Epithelial cell of esophagus (primary cell): ENCODE data around the gene RHOXF2.
"Not testable (repeated sequence)": the region's sequence is repeated elsewhere in the genome, so short reads cannot be mapped to it uniquely, and the experiment has no call there.

Experiments used
- DNase-seq: peaks from one replicate; pipeline ENCODE4 v3.0.0; 2010; ENCODE audit warnings: low read depth
- H3K4me3 ChIP-seq: 2 replicates; pipeline ENCODE4 v1.5.1; 2011; ENCODE audit warnings: mild to moderate bottlenecking, low read length, control low read depth
- TF ChIP-seq, protein P1 (sequence below): IDR thresholded peaks from 2 replicates; pipeline ENCODE4 v1.5.1; 2011; ENCODE audit warnings: low read depth, mild to moderate bottlenecking, low read length, control low read depth, inconsistent platforms; ENCODE audit not compliant: insufficient read depth; ENCODE audit errors: missing control alignments

RHOXF2 gene

DNA sequence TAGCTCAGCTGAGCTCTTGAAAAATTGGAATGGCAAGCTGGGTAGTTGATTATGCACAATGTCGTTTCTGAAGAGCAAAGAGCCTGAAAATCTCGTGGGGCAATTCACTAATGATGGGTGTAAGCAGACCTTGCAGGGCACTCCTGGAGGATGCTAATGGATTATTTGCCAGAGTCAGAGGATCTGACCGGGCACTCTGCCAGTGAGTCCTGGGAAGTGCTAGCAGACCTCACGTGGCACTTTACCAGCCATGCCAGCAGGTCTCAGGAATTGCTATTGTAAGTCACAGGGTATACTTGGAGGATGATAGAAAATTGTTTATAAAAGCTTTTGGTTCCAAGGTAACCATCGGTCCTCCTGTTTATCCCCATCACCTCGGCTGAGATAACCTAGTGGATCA, 37.4 kb downstream of the RHOXF2 start:
- H3K4me3 ChIP-seq, DNase-seq: not testable (repeated sequence)

DNA sequence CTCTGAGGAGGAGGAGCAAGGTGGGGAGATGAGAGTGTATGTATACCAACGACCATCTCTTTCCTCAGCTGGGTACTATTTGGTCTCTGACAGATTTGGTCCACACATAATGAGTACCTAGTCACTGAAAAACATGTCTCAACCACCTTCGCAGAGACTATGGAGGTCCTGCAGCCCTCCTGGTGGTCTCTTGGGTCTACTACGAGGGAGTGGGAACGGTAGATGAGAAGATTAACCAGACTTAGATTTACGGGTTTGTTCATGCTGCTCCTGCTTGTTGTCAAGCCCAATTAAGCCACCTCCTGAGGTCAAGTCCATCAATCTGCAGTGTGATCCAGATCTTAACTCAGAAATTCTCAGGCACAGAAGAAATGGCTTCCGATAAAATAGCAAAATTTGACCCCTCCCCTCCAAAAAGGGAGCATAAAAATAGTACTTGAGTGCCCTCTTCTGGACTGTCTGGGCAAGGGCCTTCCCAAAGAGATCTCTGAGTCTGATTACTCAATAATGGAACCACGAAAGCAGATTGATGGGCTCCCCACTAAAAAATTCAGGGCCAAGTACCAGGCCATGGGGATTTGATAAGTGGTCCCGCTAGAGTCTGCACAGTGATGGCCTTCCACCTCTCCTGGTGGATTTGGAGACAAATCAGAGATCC, 38.3 kb downstream of the RHOXF2 start:
- not testable (repeated sequence) for H3K4me3 ChIP-seq, DNase-seq

DNA sequence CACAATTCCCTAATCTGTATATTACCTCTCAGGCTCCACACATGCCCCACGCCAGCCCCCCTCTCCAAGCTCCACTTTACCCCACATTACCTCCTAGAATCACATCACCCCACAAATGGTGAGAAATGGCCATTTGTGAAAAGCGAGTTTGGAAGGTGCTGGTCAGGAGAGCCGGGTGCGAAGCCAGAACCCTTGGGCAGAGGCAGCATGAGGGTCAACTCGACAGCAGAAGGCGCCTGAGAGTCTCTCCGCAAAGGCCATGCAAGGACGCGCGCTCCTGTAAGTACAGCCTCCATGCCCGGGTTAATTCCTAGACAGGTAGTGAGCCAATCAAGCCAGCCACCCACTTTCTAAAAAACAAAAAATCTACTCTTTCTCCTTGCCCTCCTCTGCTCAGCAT, 42.4 kb downstream of the RHOXF2 start:
- no peak for DNase-seq
- TF ChIP-seq, protein P1, sequence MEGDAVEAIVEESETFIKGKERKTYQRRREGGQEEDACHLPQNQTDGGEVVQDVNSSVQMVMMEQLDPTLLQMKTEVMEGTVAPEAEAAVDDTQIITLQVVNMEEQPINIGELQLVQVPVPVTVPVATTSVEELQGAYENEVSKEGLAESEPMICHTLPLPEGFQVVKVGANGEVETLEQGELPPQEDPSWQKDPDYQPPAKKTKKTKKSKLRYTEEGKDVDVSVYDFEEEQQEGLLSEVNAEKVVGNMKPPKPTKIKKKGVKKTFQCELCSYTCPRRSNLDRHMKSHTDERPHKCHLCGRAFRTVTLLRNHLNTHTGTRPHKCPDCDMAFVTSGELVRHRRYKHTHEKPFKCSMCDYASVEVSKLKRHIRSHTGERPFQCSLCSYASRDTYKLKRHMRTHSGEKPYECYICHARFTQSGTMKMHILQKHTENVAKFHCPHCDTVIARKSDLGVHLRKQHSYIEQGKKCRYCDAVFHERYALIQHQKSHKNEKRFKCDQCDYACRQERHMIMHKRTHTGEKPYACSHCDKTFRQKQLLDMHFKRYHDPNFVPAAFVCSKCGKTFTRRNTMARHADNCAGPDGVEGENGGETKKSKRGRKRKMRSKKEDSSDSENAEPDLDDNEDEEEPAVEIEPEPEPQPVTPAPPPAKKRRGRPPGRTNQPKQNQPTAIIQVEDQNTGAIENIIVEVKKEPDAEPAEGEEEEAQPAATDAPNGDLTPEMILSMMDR, result no peak
- no peak overlapping the region for H3K4me3 ChIP-seq

DNA sequence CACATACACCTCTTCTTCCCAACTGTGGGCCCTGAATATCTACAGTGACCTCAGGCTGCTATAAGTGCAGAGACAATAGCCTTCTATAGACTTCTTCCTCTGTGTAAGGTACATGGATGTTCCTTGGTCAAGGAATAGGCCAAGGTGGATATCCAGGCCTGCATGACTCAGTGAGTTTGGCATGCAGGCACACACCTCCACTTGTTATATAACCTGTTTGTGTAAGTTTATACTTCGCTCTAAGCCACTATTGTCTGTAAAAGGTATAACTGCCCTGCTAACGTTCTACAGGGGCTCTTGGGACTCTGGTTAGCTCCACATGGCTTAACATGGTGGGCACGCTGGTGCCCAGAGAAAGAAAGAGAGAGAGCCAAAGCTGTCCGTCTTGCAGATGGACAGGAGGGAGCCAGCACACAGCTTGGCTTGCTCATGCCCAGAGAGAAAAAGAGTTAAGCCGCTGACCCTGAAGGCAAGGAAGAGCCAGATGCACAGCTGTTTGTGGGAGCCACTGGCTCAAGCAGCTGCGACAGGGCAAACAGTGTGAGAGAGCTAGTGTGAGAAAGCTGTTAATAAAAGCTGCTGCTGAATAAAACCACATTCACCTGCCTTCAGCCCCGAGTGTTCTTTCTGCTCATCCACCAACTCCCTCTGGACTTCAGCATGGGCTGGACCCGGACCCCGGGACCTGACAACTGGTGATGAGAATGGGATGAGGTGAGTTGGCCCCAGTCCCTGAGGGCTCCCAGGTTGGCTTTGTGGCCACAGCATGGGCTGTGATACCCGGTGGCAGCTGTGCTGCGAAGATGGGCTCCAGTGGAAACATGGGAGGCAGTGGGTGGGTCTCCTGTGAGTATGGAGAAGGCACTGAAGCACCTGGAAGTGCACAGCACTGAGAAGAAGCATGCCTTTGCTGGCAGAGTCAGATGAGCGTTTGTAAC, 47.7 kb downstream of the RHOXF2 start:
- H3K4me3 ChIP-seq, result no peak overlapping the region
- TF ChIP-seq, protein P1, result no peak
- DNase-seq, result peak; percentile 15

DNA sequence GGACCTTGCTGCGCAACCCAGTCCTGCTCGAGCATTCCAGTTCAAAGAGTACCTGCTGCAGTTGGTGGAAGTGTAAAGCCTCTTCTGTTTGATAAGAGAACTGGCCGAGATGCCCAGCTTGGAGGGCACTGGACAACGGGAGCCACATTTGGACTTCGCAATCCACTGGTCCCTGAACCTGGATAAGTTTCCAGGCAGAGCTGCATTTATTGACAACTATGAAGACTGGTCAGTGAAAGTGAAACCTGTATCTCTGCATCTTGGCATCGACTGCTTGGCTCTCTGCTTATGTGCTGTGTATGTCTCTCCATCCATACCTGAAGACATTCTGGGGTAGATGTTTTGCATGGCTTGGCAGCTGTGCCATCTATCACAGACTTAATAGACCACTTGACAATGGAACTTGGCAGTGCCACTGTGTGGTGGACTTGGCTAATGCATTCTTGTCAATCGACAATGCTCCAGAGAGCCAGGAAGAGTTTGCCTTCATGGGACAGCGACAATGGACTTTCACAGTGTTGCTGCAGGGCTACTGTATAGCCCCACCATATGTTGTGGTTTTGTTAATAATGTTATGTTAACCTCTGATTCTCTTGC, 48.7 kb downstream of the RHOXF2 start:
- TF ChIP-seq, protein P1, result no peak
- no peak overlapping the region for H3K4me3 ChIP-seq
- no peak for DNase-seq

DNA sequence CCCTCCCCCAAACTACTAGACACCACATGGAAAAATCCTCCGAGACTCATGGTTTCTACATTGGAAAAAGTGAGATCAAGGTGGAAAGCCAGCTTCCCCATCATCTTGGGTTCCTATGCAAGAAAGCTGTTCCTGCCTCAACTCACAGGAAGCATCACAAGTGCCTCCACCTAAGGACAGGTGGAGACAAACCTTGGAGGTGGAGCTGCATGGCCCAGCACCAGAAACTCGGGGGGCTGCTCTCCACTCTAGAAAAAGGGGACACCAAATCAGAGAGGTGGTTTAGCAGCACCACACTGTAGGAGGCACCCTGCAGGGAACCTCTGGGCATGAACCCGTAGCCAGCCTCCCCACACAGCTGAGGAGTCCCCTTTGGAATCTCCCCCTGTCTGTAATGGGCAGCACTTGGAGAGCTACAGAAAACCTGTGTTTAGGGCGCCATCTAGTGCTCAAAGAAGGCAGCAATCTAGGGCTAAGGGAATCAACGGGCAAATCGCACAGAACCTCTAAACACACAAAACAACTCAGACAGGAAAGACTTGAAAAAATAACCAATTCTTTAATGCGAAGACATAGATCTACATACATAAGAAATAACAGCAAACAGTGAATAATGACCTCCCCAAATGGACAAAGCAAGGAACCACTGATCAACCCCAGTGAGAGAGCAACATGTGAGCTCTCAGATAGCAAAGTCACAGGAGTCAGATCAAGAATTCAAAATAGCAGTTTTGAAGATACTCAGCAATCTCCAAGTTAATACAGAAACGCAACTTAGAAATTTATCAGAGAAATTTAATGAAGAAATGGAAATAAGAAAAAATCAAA, 55.2 kb downstream of the RHOXF2 start:
- DNase-seq, result peak; percentile 60
- TF ChIP-seq, protein P1, result peak; percentile 76
- no peak overlapping the region for H3K4me3 ChIP-seq
